Medulla oblongata (tissue), 1 donor: ENCODE data around the gene GFRAL.
A peak's percentile ranks its signal among the peaks of the same experiment; 100 is the strongest.

Experiments used
- DNase-seq: peaks from one replicate; pipeline ENCODE4 v3.0.0-alpha.2; 2015; ENCODE audit errors: extremely low spot score

Gene GFRAL

DNA sequence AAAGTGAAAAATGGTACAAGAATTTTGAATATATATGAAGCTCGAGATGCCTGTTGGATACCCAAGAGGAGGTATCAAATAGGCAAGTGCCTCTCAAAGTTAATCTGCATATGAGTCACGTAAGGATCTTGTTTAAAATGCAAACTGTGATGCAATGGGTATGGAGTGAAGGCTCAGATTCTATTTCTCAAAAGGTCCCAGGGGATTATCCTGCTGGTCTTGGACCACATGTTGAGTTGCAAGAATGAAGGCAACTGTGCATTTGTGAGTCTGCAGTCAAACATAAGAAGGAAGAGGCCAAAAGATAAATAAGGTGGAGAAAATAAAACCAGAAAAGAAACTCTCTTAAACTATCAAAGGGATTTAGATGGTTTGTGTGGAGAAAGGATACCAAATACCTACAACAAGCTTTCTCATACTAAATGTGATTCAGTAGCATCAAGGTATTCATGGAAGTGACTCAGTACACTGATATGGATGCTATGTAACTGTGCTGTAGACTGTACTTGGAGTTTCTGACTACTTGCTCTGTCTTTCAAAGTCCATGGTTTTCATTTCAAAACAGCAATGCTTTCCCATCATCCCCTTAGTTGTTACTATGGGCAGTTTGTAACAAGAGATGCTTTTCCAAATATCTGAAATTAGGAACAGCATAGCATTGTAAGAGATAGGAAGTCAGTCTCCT, 106.3 kb downstream of the GFRAL start:
- no peak for DNase-seq

DNA sequence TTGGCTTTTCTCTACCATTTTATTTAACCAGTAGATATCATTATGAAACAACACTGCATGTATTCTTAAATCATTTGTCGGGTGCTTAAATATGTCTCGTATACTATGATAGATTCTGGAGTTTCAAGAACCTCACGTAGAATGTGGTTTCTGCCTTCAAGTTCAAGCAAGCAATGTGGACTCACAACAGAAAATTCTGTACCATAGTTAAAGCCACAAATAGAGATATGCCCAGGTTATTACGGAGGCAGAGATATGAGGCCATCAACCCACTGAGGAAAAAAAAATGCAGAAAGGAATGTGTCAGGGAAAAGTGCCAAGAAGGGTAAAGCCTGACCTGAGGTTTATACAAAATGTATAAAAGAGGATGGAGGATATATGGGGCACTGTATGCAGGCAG, 109.9 kb downstream of the GFRAL start:
- DNase-seq, result no peak

DNA sequence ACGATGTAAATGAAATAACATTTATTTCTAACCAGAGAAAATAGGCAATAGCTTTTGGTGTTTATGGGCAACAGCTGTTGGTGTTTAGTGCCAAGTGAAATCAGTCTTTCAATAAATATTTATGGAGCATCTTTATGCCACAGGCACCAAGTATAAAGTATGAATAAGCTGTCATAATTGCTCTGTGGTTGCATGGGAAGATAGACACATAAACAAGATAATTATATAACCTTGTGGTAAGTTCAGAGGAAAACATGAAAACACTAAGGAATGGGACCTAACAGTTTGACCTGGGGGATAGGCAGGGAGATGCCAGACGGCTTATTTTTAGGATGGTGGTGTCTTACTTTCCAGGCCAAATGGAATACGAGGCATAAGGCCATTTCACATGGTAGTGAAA, 110.9 kb downstream of the GFRAL start:
- no peak for DNase-seq

GRCh38 chr6:55443238-55444134, 116.2 kb downstream of the GFRAL start:
- DNase-seq, result no peak

DNA sequence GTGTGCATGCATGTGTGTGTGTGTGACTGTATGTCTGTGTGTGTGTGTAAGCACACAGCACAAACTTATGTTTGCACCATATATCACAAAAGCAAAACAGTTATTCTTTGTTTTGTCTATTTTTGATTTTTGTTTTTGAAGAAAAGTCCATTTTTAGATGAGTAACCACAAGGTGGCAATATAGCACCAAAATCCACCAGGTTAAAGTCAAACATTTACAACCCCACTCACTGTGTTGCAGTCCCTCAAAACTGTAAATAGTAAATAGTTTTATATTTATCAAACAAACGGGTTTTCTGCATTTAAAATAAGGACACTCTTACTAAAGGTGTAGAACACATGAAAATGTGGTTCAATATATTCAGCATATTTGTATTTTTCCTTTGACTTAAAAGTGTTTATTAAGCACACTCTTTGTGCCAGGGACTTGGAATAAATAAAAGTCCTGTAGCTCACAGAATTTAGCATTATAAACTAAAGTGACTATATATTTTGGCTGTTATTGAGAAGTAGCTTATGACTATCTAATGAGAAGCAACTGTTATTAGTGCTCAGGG, 118.5 kb downstream of the GFRAL start:
- DNase-seq, result peak; percentile 55

DNA sequence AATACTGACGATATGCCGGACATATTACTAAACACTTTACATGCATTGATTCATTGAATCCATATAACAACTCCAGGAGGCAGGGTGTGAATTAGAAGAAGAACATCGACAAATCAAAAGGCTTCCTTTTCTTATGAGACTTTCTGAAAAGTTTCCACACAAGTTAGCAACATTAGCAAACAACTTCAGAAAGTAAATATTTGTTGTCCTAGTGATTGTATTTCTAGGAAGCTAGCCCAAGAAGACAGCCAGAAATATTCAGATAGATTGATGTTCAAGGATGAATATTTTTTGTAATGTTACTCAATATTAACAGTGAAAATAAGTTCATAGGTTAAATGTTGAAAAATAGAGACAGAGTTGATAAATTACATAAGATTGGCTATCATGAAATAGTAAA, 120.6 kb downstream of the GFRAL start:
- DNase-seq, result no peak

GRCh38 chr6:55448451-55448850, 121.2 kb downstream of the GFRAL start:
- DNase-seq, result no peak

DNA sequence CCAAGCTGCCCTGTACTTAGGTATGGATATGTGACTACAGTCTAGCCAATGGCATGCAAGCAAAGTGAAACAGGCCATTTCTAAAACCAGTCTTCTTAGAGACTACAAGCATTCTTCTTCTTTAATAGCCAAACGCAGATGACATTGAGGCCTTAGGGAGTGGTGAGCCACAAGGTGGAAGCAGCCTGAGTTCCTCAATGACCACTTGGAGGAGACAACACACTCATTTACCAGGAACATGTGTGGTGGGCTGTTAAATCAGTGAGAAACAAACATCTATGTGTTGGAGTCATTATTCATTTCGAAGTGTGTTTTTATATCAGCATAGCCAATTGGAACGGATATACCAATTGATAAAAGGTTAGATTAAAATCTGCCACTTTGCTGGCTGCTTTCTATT, 122.0 kb downstream of the GFRAL start:
- DNase-seq, result no peak

- DNase-seq, result no peak
These were observed 122.7 kb downstream of the GFRAL start for GRCh38 chr6:55450005-55450404.
